Measurements from ENCODE around the gene MPZL1.

MPZL1 gene

GRCh38 chr1:167770127-167770526, 48.3 kb downstream of the MPZL1 start:
- in situ Hi-C loops (cut with MboI; ENCODE audit: low pct_unique_long_range_greater_than_20kb, low sequenced_read_pairs, unreplicated experiment): no loop called here
- TF ChIP-seq, protein P1, sequence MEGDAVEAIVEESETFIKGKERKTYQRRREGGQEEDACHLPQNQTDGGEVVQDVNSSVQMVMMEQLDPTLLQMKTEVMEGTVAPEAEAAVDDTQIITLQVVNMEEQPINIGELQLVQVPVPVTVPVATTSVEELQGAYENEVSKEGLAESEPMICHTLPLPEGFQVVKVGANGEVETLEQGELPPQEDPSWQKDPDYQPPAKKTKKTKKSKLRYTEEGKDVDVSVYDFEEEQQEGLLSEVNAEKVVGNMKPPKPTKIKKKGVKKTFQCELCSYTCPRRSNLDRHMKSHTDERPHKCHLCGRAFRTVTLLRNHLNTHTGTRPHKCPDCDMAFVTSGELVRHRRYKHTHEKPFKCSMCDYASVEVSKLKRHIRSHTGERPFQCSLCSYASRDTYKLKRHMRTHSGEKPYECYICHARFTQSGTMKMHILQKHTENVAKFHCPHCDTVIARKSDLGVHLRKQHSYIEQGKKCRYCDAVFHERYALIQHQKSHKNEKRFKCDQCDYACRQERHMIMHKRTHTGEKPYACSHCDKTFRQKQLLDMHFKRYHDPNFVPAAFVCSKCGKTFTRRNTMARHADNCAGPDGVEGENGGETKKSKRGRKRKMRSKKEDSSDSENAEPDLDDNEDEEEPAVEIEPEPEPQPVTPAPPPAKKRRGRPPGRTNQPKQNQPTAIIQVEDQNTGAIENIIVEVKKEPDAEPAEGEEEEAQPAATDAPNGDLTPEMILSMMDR (IDR thresholded peaks at IDR 0.05; ENCODE audit: extremely low read depth, insufficient read depth, missing control alignments): no peak
- no peak for DNase-seq (ENCODE audit: low spot score)

GRCh38 chr1:167772436-167772835, 50.7 kb downstream of the MPZL1 start:
- TF ChIP-seq, protein P1 (IDR thresholded peaks at IDR 0.05; ENCODE audit: extremely low read depth, insufficient read depth, missing control alignments): no peak
- no peak for DNase-seq (ENCODE audit: low spot score)
- in situ Hi-C loops (cut with MboI; ENCODE audit: low pct_unique_long_range_greater_than_20kb, low sequenced_read_pairs, unreplicated experiment): no loop called here

DNA sequence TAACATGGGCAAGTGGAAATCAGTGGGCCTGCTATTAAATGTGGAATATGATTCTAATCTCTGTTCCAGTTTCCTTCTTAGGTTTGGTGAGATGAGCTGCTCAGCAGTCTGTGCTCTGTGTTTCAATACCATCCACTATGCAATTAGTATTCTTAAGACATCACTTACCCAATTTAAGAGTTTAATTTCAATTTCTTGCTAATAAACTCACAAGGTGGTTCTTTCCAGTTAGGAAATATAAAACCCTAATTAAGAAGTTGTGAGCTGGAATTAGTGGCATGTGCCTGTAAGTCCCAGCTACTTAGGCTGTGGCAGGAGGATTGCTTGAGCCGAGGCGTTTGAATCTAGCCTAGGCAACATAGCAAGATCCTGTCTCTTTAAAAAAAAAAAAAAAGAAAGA, 51.7 kb downstream of the MPZL1 start:
- in situ Hi-C loops (cut with MboI; ENCODE audit: low pct_unique_long_range_greater_than_20kb, low sequenced_read_pairs, unreplicated experiment): no loop called here
- TF ChIP-seq, protein P1 (IDR thresholded peaks at IDR 0.05; ENCODE audit: extremely low read depth, insufficient read depth, missing control alignments): no peak
- DNase-seq (ENCODE audit: low spot score): no peak

- TF ChIP-seq, protein P1 (IDR thresholded peaks at IDR 0.05; ENCODE audit: extremely low read depth, insufficient read depth, missing control alignments): no peak
- in situ Hi-C loops (cut with MboI; ENCODE audit: low pct_unique_long_range_greater_than_20kb, low sequenced_read_pairs, unreplicated experiment): no loop called here
- no peak for DNase-seq (ENCODE audit: low spot score)
These were observed 52.9 kb downstream of the MPZL1 start for GRCh38 chr1:167774710-167775109.

DNA sequence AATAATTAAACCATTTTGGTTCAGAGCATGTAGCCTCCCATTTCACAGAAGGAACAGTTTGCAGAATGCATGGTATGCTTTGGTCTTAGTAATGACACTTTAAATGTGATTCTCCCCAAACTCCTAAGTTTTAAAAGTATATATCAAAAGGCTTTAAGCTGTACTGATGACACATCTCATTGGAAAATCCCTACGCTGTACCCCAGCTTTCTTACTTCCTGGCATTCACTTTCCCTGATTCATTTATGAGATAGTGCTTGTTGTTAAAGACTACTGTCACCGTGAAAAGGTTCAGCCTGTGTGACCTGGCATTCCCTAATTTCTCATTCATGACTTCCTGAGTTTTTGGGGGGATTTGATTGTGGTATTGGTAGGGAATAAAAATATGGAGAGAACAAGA, 53.4 kb downstream of the MPZL1 start:
- TF ChIP-seq, protein P1 (IDR thresholded peaks at IDR 0.05; ENCODE audit: extremely low read depth, insufficient read depth, missing control alignments): no peak
- in situ Hi-C loops (cut with MboI; ENCODE audit: low pct_unique_long_range_greater_than_20kb, low sequenced_read_pairs, unreplicated experiment): no loop called here
- no peak for DNase-seq (ENCODE audit: low spot score)

- in situ Hi-C loops (cut with MboI; ENCODE audit: low pct_unique_long_range_greater_than_20kb, low sequenced_read_pairs, unreplicated experiment): no loop called here
These were observed 54.4 kb downstream of the MPZL1 start for GRCh38 chr1:167776151-167776550.

More at GRCh38 chr1:167776151-167776550, 54.4 kb downstream of the MPZL1 start:
- TF ChIP-seq, protein P1 (IDR thresholded peaks at IDR 0.05; ENCODE audit: extremely low read depth, insufficient read depth, missing control alignments): no peak
- DNase-seq (ENCODE audit: low spot score): no peak
